IPS DF 6.9 (cell line): ENCODE data around the gene MYL5.
"Not testable (repeated sequence)": the region's sequence is repeated elsewhere in the genome, so short reads cannot be mapped to it uniquely, and the experiment has no call there.

Experiments used
- DNase-seq: peaks from one replicate; pipeline ENCODE4 v3.0.0-alpha.2; 2013; ENCODE audit warnings: low read depth, low spot score
- H3K27ac ChIP-seq: one replicate; pipeline ENCODE4 v1.5.1; 2013; ENCODE audit warnings: low read length, control low read depth
- H3K27me3 ChIP-seq: 2 replicates; pipeline ENCODE4 v1.6.1; 2013; ENCODE audit warnings: mild to moderate bottlenecking, low read length; ENCODE audit not compliant: control insufficient read depth, insufficient read depth
- H3K36me3 ChIP-seq: 2 replicates; pipeline ENCODE4 v1.6.1; 2013; ENCODE audit warnings: low read length; ENCODE audit not compliant: control insufficient read depth, insufficient read depth
- H3K4me1 ChIP-seq: 2 replicates; pipeline ENCODE4 v1.6.1; 2013; ENCODE audit warnings: low read length; ENCODE audit not compliant: control insufficient read depth, insufficient read depth
- H3K4me3 ChIP-seq: 2 replicates; pipeline ENCODE4 v1.5.1; 2013; ENCODE audit warnings: mild to moderate bottlenecking, low read length
- H3K9me3 ChIP-seq: 2 replicates; pipeline ENCODE4 v1.6.1; 2013; ENCODE audit warnings: low read length, inconsistent platforms; ENCODE audit not compliant: control insufficient read depth, insufficient read depth
- WGBS: extraction: QIAGEN DNeasy Blood & Tissue Kit; methylation state at CpG from one replicate; pipeline ENCODE4 v1.1.7; 2013; ENCODE audit warnings: mixed read lengths, missing lambda C conversion rate; ENCODE audit not compliant: insufficient read length, insufficient coverage; 5-methylcytosine and 5-hydroxymethylcytosine counted together

The MYL5 gene

DNA sequence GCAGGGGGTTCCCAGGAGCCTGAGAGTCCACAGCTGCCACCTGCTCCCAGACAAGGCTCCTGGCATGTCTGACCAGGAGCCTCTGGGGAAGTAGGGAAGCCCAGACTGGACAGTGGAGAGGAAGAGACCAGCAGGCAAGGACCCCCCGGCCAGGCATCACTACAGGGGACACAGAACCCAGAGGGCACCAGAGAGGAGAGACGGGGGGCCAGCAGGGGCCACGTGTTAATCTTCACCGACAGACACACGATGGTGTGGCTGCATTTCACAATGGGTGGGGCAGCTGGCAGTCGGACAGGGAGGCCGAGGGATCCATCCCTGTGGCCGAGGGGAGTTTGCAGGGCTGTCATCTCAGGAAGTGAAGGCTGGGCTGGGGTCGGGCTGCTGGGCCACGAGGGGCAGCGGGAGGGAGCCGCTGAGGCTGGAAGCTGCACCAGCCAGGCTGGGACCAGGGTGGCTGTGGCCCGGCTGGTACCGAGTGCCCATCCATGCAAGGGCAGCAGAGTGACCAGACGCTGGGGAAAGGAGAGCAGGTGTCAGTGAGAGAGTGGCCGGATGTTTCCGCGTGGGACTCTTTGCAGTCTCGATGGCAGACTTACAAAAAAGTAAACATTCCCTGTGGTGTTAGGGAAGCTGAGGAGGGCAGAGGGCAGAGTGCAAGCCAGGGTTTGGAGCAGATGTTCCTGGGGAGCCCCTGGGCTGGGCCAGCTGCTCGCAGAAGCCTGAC, 44.3 kb upstream of the MYL5 start:
- no peaks in the 10 kb centered on the region for H3K36me3 ChIP-seq
- H3K4me1 ChIP-seq: peaks cover 6% of the 10 kb centered on the region
- no peak for DNase-seq
- no CpG with 5 or more reads among the region's 20 CpGs for WGBS
- H3K9me3 ChIP-seq: no peaks in the 10 kb centered on the region
- H3K4me3 ChIP-seq: no peak overlapping the region
- H3K27me3 ChIP-seq: no peaks in the 10 kb centered on the region
- H3K27ac ChIP-seq: no peak overlapping the region

DNA sequence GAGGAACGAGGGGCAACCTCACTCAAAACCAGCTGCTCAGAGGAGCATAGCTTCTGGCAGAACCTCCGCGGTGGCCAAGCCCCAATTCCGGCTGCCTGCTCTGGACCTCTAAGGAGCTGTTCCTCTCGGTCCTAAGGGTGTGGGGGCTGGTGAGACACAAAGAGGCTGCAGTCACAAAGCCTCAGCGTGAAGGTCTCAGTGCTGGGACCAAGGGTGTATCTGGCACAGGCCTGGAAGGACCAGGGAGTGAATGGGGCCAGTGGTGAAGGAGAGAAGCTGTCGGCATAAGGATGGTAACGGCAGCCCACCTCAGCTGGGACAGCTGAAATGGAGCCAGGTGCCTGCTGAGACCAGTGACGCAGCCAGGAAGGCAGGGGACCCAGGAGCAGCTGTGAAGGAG, 43.7 kb upstream of the MYL5 start:
- Histone ChIP-seq H3K27me3 (no peaks in the 10 kb centered on the region), H3K36me3 (no peaks in the 10 kb centered on the region), H3K4me3 (no peak overlapping the region), H3K4me1 (peaks cover 2% of the 10 kb centered on the region; the same call in 1 of the 2 replicates), H3K9me3 (no peaks in the 10 kb centered on the region), H3K27ac (no peak overlapping the region)
- DNase-seq: no peak
- WGBS: no CpG with 5 or more reads among the region's 9 CpGs

GRCh38 chr4:632196-632790, 42.0 kb upstream of the MYL5 start:
- H3K4me3 ChIP-seq: no peak overlapping the region
- H3K27me3 ChIP-seq: no peaks in the 10 kb centered on the region
- H3K36me3 ChIP-seq: no peaks in the 10 kb centered on the region
- no peak overlapping the region for H3K27ac ChIP-seq
- no peaks in the 10 kb centered on the region for H3K9me3 ChIP-seq
- no CpG with 5 or more reads among the region's 16 CpGs for WGBS
- no peak for DNase-seq
- no peaks in the 10 kb centered on the region for H3K4me1 ChIP-seq

DNA sequence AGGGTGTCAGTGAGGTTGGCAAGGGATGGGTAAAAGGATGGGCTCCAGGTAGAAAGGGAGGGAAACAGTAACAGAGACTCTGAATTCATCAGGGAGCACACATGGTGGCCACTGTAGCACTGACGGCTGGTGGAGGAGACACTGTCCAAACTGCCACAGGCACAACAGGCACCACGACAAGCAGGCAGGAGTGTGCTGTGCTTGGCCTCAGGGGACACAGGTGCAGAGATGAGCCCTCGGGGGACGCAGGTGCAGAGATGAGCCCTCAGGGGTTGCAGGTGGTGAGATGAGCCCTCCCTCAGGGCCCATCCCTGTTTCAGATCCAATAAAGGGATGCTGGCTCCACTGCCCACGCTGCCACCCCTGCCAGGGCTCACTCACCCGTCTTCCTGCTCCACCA, 41.4 kb upstream of the MYL5 start:
- Histone ChIP-seq H3K4me3 (no peak overlapping the region), H3K27ac (no peak overlapping the region), H3K4me1 (no peaks in the 10 kb centered on the region), H3K27me3 (no peaks in the 10 kb centered on the region), H3K9me3 (no peaks in the 10 kb centered on the region), H3K36me3 (no peaks in the 10 kb centered on the region)
- no CpG with 5 or more reads among the region's 6 CpGs for WGBS
- no peak for DNase-seq

DNA sequence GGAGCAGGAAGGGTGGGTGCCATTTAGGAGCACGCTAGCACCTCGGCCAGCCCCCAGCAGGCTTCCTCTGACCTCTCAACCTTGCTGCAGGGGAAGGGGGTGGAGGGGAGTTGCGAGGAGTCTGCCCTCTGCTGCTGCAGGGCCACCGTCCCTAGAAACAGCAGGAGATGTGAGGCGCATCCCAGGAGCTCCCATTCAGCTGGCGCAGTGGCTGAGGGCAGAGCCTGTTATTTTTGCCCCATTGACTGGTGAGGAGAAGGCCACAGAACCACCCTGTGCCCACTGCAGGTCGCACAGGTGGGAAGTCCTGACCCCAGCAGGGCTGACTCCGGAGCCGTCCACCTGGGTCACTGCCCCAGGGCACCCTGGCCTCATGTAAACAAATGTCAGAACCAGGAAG, 40.9 kb upstream of the MYL5 start:
- no peaks in the 10 kb centered on the region for H3K27me3 ChIP-seq
- no peak for DNase-seq
- H3K4me1 ChIP-seq: no peaks in the 10 kb centered on the region
- no peaks in the 10 kb centered on the region for H3K9me3 ChIP-seq
- H3K4me3 ChIP-seq: no peak overlapping the region
- WGBS: no CpG with 5 or more reads among the region's 9 CpGs
- H3K36me3 ChIP-seq: no peaks in the 10 kb centered on the region
- no peak overlapping the region for H3K27ac ChIP-seq

- Histone ChIP-seq H3K4me3 (no peak overlapping the region), H3K4me1 (no peaks in the 10 kb centered on the region), H3K36me3 (no peaks in the 10 kb centered on the region), H3K27ac (no peak overlapping the region), H3K27me3 (no peaks in the 10 kb centered on the region), H3K9me3 (no peaks in the 10 kb centered on the region)
- no CpG with 5 or more reads among the region's 15 CpGs for WGBS
- DNase-seq: no peak
Observed at GRCh38 chr4:633976-634598, 40.3 kb upstream of the MYL5 start.

GRCh38 chr4:634599-634985, 39.8 kb upstream of the MYL5 start:
- Histone ChIP-seq H3K9me3 (no peaks in the 10 kb centered on the region), H3K4me3 (no peak overlapping the region), H3K36me3 (no peaks in the 10 kb centered on the region), H3K4me1 (no peaks in the 10 kb centered on the region), H3K27ac (no peak overlapping the region), H3K27me3 (no peaks in the 10 kb centered on the region)
- DNase-seq: no peak
- WGBS: no CpG with 5 or more reads among the region's 23 CpGs

- H3K27ac ChIP-seq, H3K9me3 ChIP-seq, DNase-seq, H3K27me3 ChIP-seq, H3K36me3 ChIP-seq, H3K4me3 ChIP-seq, H3K4me1 ChIP-seq: not testable (repeated sequence)
- WGBS: no CpG with 5 or more reads among the region's 46 CpGs
Observed at GRCh38 chr4:635066-635835, 39.1 kb upstream of the MYL5 start.

- H3K9me3 ChIP-seq: no peaks in the 10 kb centered on the region
- no peaks in the 10 kb centered on the region for H3K36me3 ChIP-seq
- no peaks in the 10 kb centered on the region for H3K27me3 ChIP-seq
- no peak overlapping the region for H3K27ac ChIP-seq
- no peaks in the 10 kb centered on the region for H3K4me1 ChIP-seq
- no peak for DNase-seq
- H3K4me3 ChIP-seq: no peak overlapping the region
- no CpG with 5 or more reads among the region's 22 CpGs for WGBS
Observed at GRCh38 chr4:635851-636627, 38.3 kb upstream of the MYL5 start.

- no peak for DNase-seq
- Histone ChIP-seq H3K4me1 (no peaks in the 10 kb centered on the region), H3K9me3 (no peaks in the 10 kb centered on the region), H3K4me3 (no peak overlapping the region), H3K36me3 (no peaks in the 10 kb centered on the region), H3K27ac (no peak overlapping the region), H3K27me3 (no peaks in the 10 kb centered on the region)
- no CpG with 5 or more reads among the region's 13 CpGs for WGBS
Observed at GRCh38 chr4:636628-637159, 37.6 kb upstream of the MYL5 start.
